ENCODE data around the gene PTMS. TPM values are rescaled to one million over a fixed set of nuclear protein-coding genes. Genes with fewer than 3 reads are reported as not detected.
A peak's percentile ranks its signal among the peaks of the same experiment; 100 is the strongest.

PTMS gene
- total and polyA plus RNA-seq, 10 of the 15 experiments (the other 5 are each of a cell fraction or from before 2014, with no cell fraction given): 2.1 to 127 (median 29.8) TPM

GRCh38 chr12:6778574-6779550 is 12.7 kb downstream of the PTMS start (continued):
- TF ChIP-seq, protein P1, sequence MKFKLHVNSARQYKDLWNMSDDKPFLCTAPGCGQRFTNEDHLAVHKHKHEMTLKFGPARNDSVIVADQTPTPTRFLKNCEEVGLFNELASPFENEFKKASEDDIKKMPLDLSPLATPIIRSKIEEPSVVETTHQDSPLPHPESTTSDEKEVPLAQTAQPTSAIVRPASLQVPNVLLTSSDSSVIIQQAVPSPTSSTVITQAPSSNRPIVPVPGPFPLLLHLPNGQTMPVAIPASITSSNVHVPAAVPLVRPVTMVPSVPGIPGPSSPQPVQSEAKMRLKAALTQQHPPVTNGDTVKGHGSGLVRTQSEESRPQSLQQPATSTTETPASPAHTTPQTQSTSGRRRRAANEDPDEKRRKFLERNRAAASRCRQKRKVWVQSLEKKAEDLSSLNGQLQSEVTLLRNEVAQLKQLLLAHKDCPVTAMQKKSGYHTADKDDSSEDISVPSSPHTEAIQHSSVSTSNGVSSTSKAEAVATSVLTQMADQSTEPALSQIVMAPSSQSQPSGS (IDR thresholded peaks at IDR 0.05; ENCODE audit: low read length): no peak
- TF ChIP-seq BRCA1 (IDR thresholded peaks at IDR 0.05; ENCODE audit: low read depth, low read length) (no peak), NR2C2 (IDR thresholded peaks at IDR 0.05; ENCODE audit: borderline replicate concordance, control insufficient read depth, insufficient read length, low read depth) (no peak), ZNF622 (IDR thresholded peaks at IDR 0.05) (no peak), EGR1 (IDR thresholded peaks at IDR 0.05; ENCODE audit: borderline replicate concordance in 1 of 2, low read depth in 2 of 2, low read length in 2 of 2) (no peak), CHD4 (IDR thresholded peaks at IDR 0.05) (no peak), IKZF1 (conservative IDR thresholded peaks at IDR 0.05) (peak; percentile 90), YBX1 (IDR thresholded peaks at IDR 0.05) (no peak), MLLT1 (IDR thresholded peaks at IDR 0.05) (peak; percentile 87), WRNIP1 (IDR thresholded peaks at IDR 0.05; ENCODE audit: borderline replicate concordance, low read depth, low read length) (no peak), MEF2B (IDR thresholded peaks at IDR 0.05; ENCODE audit: partially characterized antibody, poor library complexity, severe bottlenecking) (peak; percentile 80), HCFC1 (IDR thresholded peaks at IDR 0.05; ENCODE audit: low read length) (no peak; the same call in 1 of the 2 replicates), JUNB (IDR thresholded peaks at IDR 0.05) (no peak), MEF2A (IDR thresholded peaks at IDR 0.05; ENCODE audit: insufficient read depth, low read depth, low read length) (no peak), RCOR1 (conservative IDR thresholded peaks at IDR 0.05; ENCODE audit: low read depth, low read length) (no peak), SRF (IDR thresholded peaks at IDR 0.05; ENCODE audit: low read depth in 2 of 2, low read length in 2 of 2) (no peak), KLF5 (IDR thresholded peaks at IDR 0.05; ENCODE audit: partially characterized antibody) (peak; percentile 65), KAT2A (conservative IDR thresholded peaks at IDR 0.05; ENCODE audit: control insufficient read depth, low read depth, low read length) (no peak)
- TF ChIP-seq, protein P2, sequence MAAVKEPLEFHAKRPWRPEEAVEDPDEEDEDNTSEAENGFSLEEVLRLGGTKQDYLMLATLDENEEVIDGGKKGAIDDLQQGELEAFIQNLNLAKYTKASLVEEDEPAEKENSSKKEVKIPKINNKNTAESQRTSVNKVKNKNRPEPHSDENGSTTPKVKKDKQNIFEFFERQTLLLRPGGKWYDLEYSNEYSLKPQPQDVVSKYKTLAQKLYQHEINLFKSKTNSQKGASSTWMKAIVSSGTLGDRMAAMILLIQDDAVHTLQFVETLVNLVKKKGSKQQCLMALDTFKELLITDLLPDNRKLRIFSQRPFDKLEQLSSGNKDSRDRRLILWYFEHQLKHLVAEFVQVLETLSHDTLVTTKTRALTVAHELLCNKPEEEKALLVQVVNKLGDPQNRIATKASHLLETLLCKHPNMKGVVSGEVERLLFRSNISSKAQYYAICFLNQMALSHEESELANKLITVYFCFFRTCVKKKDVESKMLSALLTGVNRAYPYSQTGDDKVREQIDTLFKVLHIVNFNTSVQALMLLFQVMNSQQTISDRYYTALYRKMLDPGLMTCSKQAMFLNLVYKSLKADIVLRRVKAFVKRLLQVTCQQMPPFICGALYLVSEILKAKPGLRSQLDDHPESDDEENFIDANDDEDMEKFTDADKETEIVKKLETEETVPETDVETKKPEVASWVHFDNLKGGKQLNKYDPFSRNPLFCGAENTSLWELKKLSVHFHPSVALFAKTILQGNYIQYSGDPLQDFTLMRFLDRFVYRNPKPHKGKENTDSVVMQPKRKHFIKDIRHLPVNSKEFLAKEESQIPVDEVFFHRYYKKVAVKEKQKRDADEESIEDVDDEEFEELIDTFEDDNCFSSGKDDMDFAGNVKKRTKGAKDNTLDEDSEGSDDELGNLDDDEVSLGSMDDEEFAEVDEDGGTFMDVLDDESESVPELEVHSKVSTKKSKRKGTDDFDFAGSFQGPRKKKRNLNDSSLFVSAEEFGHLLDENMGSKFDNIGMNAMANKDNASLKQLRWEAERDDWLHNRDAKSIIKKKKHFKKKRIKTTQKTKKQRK (IDR thresholded peaks at IDR 0.05; ENCODE audit: low read depth, low read length): no peak
- TF ChIP-seq, protein P3, sequence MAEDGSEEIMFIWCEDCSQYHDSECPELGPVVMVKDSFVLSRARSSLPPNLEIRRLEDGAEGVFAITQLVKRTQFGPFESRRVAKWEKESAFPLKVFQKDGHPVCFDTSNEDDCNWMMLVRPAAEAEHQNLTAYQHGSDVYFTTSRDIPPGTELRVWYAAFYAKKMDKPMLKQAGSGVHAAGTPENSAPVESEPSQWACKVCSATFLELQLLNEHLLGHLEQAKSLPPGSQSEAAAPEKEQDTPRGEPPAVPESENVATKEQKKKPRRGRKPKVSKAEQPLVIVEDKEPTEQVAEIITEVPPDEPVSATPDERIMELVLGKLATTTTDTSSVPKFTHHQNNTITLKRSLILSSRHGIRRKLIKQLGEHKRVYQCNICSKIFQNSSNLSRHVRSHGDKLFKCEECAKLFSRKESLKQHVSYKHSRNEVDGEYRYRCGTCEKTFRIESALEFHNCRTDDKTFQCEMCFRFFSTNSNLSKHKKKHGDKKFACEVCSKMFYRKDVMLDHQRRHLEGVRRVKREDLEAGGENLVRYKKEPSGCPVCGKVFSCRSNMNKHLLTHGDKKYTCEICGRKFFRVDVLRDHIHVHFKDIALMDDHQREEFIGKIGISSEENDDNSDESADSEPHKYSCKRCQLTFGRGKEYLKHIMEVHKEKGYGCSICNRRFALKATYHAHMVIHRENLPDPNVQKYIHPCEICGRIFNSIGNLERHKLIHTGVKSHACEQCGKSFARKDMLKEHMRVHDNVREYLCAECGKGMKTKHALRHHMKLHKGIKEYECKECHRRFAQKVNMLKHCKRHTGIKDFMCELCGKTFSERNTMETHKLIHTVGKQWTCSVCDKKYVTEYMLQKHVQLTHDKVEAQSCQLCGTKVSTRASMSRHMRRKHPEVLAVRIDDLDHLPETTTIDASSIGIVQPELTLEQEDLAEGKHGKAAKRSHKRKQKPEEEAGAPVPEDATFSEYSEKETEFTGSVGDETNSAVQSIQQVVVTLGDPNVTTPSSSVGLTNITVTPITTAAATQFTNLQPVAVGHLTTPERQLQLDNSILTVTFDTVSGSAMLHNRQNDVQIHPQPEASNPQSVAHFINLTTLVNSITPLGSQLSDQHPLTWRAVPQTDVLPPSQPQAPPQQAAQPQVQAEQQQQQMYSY (CRISPR knock-in tag; IDR thresholded peaks at IDR 0.05): no peak
